Measurements from ENCODE around the gene SHISA5. TPM values are rescaled to one million over a fixed set of nuclear protein-coding genes. Genes with fewer than 3 reads are reported as not detected.
A peak's percentile ranks its signal among the peaks of the same experiment; 100 is the strongest.

Gene SHISA5
- total RNA-seq, 1 donor from 2014 or later: 188 TPM

GRCh38 chr3:48511551-48511950 is 7.6 kb upstream of the SHISA5 start:
- TF ChIP-seq CTCF (IDR thresholded peaks at IDR 0.05): no peak
- Mint-ChIP-seq H3K9me3 (ENCODE audit: low read depth) (no peaks in the 10 kb centered on the region), H3K27ac (ENCODE audit: unreplicated experiment) (no peak overlapping the region), H3K27me3 (ENCODE audit: low read depth) (no peaks in the 10 kb centered on the region), H3K4me1 (ENCODE audit: low read depth) (peaks cover 10% of the 10 kb centered on the region), H3K36me3 (ENCODE audit: low read depth) (no peaks in the 10 kb centered on the region), H3K4me3 (ENCODE audit: unreplicated experiment) (no peak overlapping the region)
- DNase-seq (ENCODE audit: low spot score): no peak

GRCh38 chr3:48507256-48508061 is 3.5 kb upstream of the SHISA5 start:
- Mint-ChIP-seq H3K27ac (ENCODE audit: unreplicated experiment) (peak overlapping the region; percentile 46), H3K4me1 (ENCODE audit: low read depth) (peaks cover 30% of the 10 kb centered on the region), H3K27me3 (ENCODE audit: low read depth) (no peaks in the 10 kb centered on the region), H3K4me3 (ENCODE audit: unreplicated experiment) (no peak overlapping the region), H3K36me3 (ENCODE audit: low read depth) (no peaks in the 10 kb centered on the region), H3K9me3 (ENCODE audit: low read depth) (no peaks in the 10 kb centered on the region)
- TF ChIP-seq CTCF (IDR thresholded peaks at IDR 0.05): peak; percentile 76
- DNase-seq (ENCODE audit: low spot score): peak; percentile 75

GRCh38 chr3:48505968-48506504 is 2.1 kb upstream of the SHISA5 start:
- Mint-ChIP-seq H3K27ac (ENCODE audit: unreplicated experiment) (no peak overlapping the region), H3K27me3 (ENCODE audit: low read depth) (no peaks in the 10 kb centered on the region), H3K4me3 (ENCODE audit: unreplicated experiment) (no peak overlapping the region), H3K36me3 (ENCODE audit: low read depth) (no peaks in the 10 kb centered on the region), H3K9me3 (ENCODE audit: low read depth) (no peaks in the 10 kb centered on the region), H3K4me1 (ENCODE audit: low read depth) (peaks cover 39% of the 10 kb centered on the region)
- DNase-seq (ENCODE audit: low spot score): peak; percentile 30
- TF ChIP-seq CTCF (IDR thresholded peaks at IDR 0.05): no peak

- DNase-seq (ENCODE audit: low spot score): peak; percentile 57
- no peaks in the 10 kb centered on the region for H3K27me3 Mint-ChIP-seq (ENCODE audit: low read depth)
- no peaks in the 10 kb centered on the region for H3K9me3 Mint-ChIP-seq (ENCODE audit: low read depth)
- H3K36me3 Mint-ChIP-seq (ENCODE audit: low read depth): no peaks in the 10 kb centered on the region
- peaks cover 39% of the 10 kb centered on the region for H3K4me1 Mint-ChIP-seq (ENCODE audit: low read depth)
- H3K4me3 Mint-ChIP-seq (ENCODE audit: unreplicated experiment): no peak overlapping the region
- no peak for TF ChIP-seq CTCF (IDR thresholded peaks at IDR 0.05)
- H3K27ac Mint-ChIP-seq (ENCODE audit: unreplicated experiment): peak overlapping the region; percentile 49
Measured at GRCh38 chr3:48505146-48505545, 1.2 kb upstream of the SHISA5 start.

GRCh38 chr3:48503401-48504050 is 448 bp downstream of the SHISA5 start:
- Mint-ChIP-seq H3K4me3 (ENCODE audit: unreplicated experiment) (peak overlapping the region; percentile 78), H3K27me3 (ENCODE audit: low read depth) (no peaks in the 10 kb centered on the region), H3K27ac (ENCODE audit: unreplicated experiment) (peak overlapping the region; percentile 80)

More at GRCh38 chr3:48503401-48504050, 448 bp downstream of the SHISA5 start:
- no peak for DNase-seq (ENCODE audit: low spot score)
- no peaks in the 10 kb centered on the region for H3K9me3 Mint-ChIP-seq (ENCODE audit: low read depth)
- peaks cover under 1% of the 10 kb centered on the region for H3K36me3 Mint-ChIP-seq (ENCODE audit: low read depth)
- H3K4me1 Mint-ChIP-seq (ENCODE audit: low read depth): peaks cover 39% of the 10 kb centered on the region
- peak; percentile 34 for TF ChIP-seq CTCF (IDR thresholded peaks at IDR 0.05)

All from chondrocyte (in vitro differentiated cells).